ENCODE results near the gene PIEZO1.

Gene PIEZO1

DNA sequence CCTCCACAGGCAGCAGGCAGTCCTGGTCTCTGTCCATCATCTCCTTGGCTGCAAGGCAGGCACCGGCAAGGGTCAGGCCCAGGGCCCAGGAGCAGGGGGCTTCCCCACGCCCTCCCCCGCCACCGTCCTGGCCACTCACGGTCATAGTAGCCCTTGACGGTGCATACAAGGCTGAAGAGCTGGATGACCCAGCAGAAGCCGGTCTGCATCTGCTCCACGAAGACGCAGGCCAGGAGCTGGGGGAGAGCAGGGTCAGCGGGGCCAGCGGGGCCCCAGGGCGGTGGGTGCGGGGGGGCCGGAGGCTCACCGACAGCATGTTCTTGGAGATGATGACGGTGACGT, 58.6 kb downstream of the PIEZO1 start:
- Mint-ChIP-seq H3K4me1 (peaks cover 4% of the 10 kb centered on the region), H3K9me3 (no peaks in the 10 kb centered on the region), H3K36me3 (peaks cover 58% of the 10 kb centered on the region), H3K27ac (no peak overlapping the region), H3K27me3 (no peaks in the 10 kb centered on the region), H3K4me3 (no peak overlapping the region)
- ATAC-seq, result no peak

DNA sequence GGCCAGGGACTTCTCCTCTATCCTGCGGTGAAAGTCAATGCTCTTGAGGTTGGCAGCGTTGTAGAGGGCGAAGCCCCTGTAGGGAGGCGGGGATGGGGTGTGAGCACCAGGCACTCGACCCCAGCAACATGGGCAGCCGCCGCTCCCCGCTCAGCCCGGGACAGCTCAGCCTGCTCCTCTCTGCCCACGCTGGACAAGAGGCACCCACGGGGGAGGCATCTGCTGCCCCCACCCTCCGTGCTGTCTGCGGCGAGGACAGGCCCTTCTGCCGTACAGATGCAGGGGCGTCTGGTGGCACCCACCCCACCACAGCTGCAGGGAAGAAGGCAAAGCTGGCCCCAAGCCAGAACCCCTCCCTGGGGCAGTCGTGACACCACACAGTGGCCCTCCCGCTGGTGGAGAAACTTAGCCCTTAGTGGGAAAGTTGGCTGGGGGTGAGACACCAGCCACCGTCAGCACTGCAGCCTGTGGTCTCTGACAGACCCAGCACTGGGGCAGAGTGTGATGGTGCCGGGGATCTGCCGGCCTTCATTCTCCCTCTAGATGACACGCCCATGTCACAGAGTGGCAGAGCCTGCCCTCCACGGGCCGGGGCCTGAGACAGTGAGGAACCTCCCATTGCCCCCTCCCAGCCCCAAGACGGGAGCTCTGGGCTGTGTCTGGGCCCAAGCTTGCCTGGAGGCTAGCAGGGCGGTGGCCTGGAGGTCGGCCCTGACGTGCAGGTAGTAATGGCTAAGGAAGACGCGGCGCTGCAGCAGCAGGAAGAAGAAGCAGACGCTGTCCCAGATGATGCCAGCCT, 59.2 kb downstream of the PIEZO1 start:
- H3K4me1 Mint-ChIP-seq, result no peaks in the 10 kb centered on the region
- no peaks in the 10 kb centered on the region for H3K9me3 Mint-ChIP-seq
- peaks cover 59% of the 10 kb centered on the region for H3K36me3 Mint-ChIP-seq
- no peak for ATAC-seq
- H3K27me3 Mint-ChIP-seq, result no peaks in the 10 kb centered on the region
- no peak overlapping the region for H3K27ac Mint-ChIP-seq
- H3K4me3 Mint-ChIP-seq, result no peak overlapping the region

- H3K36me3 Mint-ChIP-seq, result peaks cover 66% of the 10 kb centered on the region
- H3K4me1 Mint-ChIP-seq, result no peaks in the 10 kb centered on the region
- ATAC-seq, result no peak
- H3K9me3 Mint-ChIP-seq, result no peaks in the 10 kb centered on the region
- no peak overlapping the region for H3K27ac Mint-ChIP-seq
- H3K4me3 Mint-ChIP-seq, result no peak overlapping the region
- no peaks in the 10 kb centered on the region for H3K27me3 Mint-ChIP-seq
Observed at GRCh38 chr16:88724855-88725555, 60.0 kb downstream of the PIEZO1 start.

GRCh38 chr16:88723911-88724310, 61.1 kb downstream of the PIEZO1 start:
- H3K27ac Mint-ChIP-seq, result no peak overlapping the region
- ATAC-seq, result no peak
- no peak overlapping the region for H3K4me3 Mint-ChIP-seq
- H3K27me3 Mint-ChIP-seq, result no peaks in the 10 kb centered on the region
- no peaks in the 10 kb centered on the region for H3K4me1 Mint-ChIP-seq
- peaks cover 72% of the 10 kb centered on the region for H3K36me3 Mint-ChIP-seq
- H3K9me3 Mint-ChIP-seq, result no peaks in the 10 kb centered on the region

DNA sequence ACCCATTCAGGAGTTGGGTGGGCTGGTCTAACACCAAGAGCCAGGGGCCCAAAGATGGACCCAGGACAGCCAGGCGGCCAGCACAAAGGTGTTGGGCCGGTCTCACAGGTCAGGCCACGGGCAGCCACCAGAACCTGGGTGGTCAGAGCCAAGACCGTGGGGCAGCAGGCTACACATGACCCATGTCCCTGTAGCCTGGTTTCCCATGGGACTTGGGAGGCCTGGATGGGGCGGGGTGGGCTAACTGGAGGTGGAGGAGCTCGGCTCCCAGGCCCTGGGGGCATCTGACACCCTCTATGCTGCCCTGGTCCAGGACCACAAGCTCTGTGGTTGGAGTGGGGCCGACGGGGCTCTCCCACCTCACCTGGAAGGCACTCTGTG, 61.5 kb downstream of the PIEZO1 start:
- no peak overlapping the region for H3K4me3 Mint-ChIP-seq
- ATAC-seq, result no peak
- H3K9me3 Mint-ChIP-seq, result no peaks in the 10 kb centered on the region
- H3K36me3 Mint-ChIP-seq, result peaks cover 72% of the 10 kb centered on the region
- no peaks in the 10 kb centered on the region for H3K4me1 Mint-ChIP-seq
- no peaks in the 10 kb centered on the region for H3K27me3 Mint-ChIP-seq
- H3K27ac Mint-ChIP-seq, result no peak overlapping the region

GRCh38 chr16:88722784-88723506, 62.1 kb downstream of the PIEZO1 start:
- Mint-ChIP-seq H3K4me3 (no peak overlapping the region), H3K27ac (no peak overlapping the region), H3K27me3 (no peaks in the 10 kb centered on the region), H3K4me1 (no peaks in the 10 kb centered on the region), H3K36me3 (peaks cover 76% of the 10 kb centered on the region), H3K9me3 (no peaks in the 10 kb centered on the region)
- no peak for ATAC-seq

DNA sequence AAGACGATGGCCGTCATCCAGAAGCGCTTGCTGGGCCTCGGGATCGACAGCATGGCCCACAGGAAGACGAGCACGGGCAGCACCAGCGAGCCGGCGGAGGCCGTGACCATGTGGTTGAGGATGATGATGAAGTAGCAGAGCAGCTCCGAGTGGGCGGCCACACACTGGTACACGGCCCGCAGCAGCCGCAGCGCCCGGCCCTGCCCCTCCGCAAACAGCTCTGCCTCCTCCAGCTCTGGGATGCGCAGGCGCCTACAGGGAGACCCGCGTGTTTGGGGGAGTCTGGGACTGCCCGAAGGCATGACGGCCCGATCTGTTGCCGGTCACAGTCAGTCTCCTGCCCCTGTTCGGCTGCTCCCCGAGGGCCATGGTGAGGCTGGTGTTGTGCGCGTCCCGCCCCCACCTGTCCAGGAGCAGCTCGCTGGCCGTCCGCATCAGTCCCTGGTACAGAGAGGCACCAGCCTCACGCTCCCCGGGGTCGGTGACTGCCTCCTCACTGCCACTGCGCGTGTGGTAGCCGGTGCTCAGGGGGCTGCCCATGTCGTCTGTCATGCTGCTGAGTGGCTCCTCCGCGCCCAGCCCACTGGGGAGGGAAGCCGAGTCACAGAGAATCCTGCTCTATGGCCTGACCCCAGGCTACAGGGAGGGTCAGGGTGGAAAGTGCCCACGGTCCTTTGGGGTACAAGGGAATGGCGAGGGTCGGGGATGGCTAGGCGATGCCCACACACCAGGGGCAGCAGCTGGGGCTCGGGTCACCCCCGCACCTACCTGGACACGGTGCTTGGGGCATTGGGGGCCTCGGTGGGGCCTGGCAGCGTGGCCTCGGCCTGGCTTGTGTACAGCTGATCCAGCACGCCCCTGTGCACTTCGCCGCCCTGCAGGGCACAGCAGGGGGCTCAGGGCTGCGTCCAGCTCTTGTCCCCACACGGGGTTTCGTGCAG, 62.9 kb downstream of the PIEZO1 start:
- no peaks in the 10 kb centered on the region for H3K9me3 Mint-ChIP-seq
- H3K27me3 Mint-ChIP-seq, result no peaks in the 10 kb centered on the region
- no peak overlapping the region for H3K4me3 Mint-ChIP-seq
- H3K27ac Mint-ChIP-seq, result no peak overlapping the region
- no peak for ATAC-seq
- peaks cover 80% of the 10 kb centered on the region for H3K36me3 Mint-ChIP-seq
- no peaks in the 10 kb centered on the region for H3K4me1 Mint-ChIP-seq

- H3K4me1 Mint-ChIP-seq, result no peaks in the 10 kb centered on the region
- H3K9me3 Mint-ChIP-seq, result no peaks in the 10 kb centered on the region
- no peak for ATAC-seq
- no peak overlapping the region for H3K4me3 Mint-ChIP-seq
- H3K27me3 Mint-ChIP-seq, result no peaks in the 10 kb centered on the region
- H3K36me3 Mint-ChIP-seq, result peaks cover 80% of the 10 kb centered on the region
- no peak overlapping the region for H3K27ac Mint-ChIP-seq
Observed at GRCh38 chr16:88721236-88721635, 63.8 kb downstream of the PIEZO1 start.

DNA sequence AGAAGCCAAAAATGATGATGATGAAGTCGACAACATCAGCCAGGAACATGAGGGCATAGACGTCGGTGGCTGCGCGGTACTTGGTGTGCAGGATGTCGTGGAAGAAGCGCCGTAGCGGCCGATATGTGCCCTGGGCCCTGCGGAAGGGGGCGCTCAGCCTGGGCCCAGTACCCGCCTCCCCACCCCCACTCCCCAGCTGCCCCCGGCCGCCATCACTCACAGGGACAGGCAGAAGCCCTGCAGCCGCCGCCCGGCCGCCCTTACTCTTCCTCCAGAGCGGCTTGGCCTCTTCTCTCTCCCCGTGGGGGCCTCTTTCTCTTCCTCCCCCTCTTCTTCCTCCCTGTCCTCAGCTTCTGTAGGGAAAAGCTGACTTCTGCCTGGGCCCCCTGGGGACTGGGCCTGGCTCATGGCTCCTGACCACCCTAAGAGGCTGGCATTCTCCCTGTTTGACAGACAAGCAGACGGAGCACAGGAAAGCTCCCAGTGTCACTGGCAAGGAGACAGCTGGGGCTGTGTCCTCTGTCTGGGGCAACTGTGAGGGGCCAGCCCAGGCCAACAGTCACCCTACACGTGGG, 64.5 kb downstream of the PIEZO1 start:
- ATAC-seq, result no peak
- H3K9me3 Mint-ChIP-seq, result no peaks in the 10 kb centered on the region
- peaks cover 82% of the 10 kb centered on the region for H3K36me3 Mint-ChIP-seq
- no peaks in the 10 kb centered on the region for H3K4me1 Mint-ChIP-seq
- no peak overlapping the region for H3K4me3 Mint-ChIP-seq
- H3K27ac Mint-ChIP-seq, result peak overlapping the region; percentile 57
- H3K27me3 Mint-ChIP-seq, result no peaks in the 10 kb centered on the region

- ATAC-seq, result no peak
- peaks cover 84% of the 10 kb centered on the region for H3K36me3 Mint-ChIP-seq
- no peaks in the 10 kb centered on the region for H3K27me3 Mint-ChIP-seq
- no peaks in the 10 kb centered on the region for H3K9me3 Mint-ChIP-seq
- no peak overlapping the region for H3K4me3 Mint-ChIP-seq
- no peaks in the 10 kb centered on the region for H3K4me1 Mint-ChIP-seq
- H3K27ac Mint-ChIP-seq, result peak overlapping the region; percentile 57
Observed at GRCh38 chr16:88719933-88720296, 65.1 kb downstream of the PIEZO1 start.

DNA sequence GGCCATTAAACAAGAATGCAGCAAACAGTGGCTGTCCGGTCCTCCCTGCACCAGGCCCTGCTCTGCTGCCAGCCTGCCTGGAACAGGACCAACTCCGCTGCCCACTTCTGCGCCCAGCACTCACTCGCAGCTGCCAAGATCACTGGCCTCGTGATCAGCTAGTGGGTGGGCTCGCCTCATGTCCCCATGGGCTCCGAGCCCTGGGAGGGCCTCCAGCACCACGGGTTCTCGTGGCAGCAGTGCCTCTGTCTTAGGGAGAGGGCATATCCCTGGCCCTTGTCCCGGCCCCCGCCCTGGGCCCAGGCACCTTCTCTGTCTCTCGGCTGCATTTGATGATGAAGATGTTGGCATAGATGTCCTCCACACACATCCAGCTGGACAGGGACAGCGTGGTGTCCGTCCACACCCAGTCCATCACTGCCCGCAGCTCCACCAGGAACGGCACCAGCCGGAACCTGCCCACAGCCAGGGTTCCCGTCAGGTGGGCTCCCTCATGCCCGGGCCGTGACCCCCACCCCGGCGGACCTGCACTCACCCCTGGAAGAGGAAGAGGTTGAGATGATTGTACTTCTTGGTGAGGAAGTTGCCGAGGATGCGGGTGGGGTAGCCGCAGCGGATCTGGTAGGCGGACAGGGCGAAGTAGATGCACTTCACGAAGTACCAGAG, 65.6 kb downstream of the PIEZO1 start:
- H3K9me3 Mint-ChIP-seq, result no peaks in the 10 kb centered on the region
- no peak overlapping the region for H3K27ac Mint-ChIP-seq
- H3K4me1 Mint-ChIP-seq, result no peaks in the 10 kb centered on the region
- no peaks in the 10 kb centered on the region for H3K27me3 Mint-ChIP-seq
- H3K36me3 Mint-ChIP-seq, result peaks cover 84% of the 10 kb centered on the region
- ATAC-seq, result no peak
- no peak overlapping the region for H3K4me3 Mint-ChIP-seq

DNA sequence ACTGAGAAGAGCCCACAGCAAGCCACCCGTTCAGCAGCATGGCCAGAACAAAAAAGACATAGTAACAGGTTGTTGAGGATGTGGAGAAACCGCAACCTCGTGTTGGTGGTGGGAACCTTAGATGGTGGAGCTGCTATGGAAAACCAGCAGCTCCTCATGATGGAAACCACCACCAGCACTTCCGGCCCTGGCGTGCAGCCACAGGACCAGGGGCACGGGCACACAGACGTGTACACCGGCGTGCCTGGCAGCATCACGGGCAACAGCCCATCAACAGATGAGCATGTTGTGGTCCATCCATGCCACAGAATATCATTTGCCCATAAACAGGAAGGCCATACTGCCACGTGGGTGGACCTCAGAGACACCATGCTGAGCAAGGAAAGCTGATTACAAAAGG, 66.8 kb downstream of the PIEZO1 start:
- no peaks in the 10 kb centered on the region for H3K9me3 Mint-ChIP-seq
- no peak overlapping the region for H3K27ac Mint-ChIP-seq
- H3K36me3 Mint-ChIP-seq, result peaks cover 74% of the 10 kb centered on the region
- no peaks in the 10 kb centered on the region for H3K27me3 Mint-ChIP-seq
- no peaks in the 10 kb centered on the region for H3K4me1 Mint-ChIP-seq
- H3K4me3 Mint-ChIP-seq, result no peak overlapping the region
- no peak for ATAC-seq

DNA sequence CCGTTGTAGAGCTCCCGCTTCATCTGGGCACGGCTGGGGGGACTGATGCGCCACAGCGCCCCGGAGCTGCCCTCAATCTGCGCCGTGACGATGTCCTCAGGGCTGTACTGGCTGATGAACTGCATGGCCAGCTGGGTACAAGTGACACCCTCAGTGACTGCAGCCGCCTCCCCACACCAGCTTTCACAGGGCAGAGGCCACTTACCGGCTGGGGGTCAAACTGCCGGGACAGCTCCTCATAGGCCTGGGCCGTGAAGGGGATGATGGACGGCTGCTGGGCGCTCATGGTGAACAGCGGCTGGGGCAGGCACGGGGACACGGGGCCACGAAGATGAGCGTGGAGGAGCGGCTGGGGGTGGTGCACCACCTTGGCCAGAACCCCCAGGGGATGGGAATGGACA, 68.4 kb downstream of the PIEZO1 start:
- peaks cover 4% of the 10 kb centered on the region for H3K4me1 Mint-ChIP-seq
- ATAC-seq, result no peak
- no peak overlapping the region for H3K4me3 Mint-ChIP-seq
- H3K36me3 Mint-ChIP-seq, result peaks cover 65% of the 10 kb centered on the region
- H3K9me3 Mint-ChIP-seq, result no peaks in the 10 kb centered on the region
- no peak overlapping the region for H3K27ac Mint-ChIP-seq
- H3K27me3 Mint-ChIP-seq, result no peaks in the 10 kb centered on the region

DNA sequence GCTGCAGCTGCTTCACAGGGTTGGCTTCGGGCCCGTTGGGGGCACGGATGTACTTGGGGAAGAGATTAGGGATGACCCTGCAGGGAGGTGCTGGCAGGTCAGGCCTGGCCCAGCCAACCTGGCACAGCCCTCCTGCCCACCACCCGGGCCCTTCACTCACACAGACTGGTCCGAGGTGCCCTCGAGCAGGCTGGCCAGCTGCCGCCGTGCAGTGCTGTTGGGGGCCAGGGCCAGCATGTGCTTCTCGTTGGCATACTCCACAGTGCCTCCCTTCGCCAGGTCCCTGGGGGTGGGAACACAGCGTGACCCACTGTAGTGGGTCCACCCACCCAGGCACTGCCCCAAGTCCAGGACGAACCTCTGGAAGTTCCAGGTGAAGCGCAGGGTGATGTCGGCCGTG, 68.8 kb downstream of the PIEZO1 start:
- Mint-ChIP-seq H3K4me1 (peaks cover 7% of the 10 kb centered on the region), H3K36me3 (peaks cover 61% of the 10 kb centered on the region), H3K4me3 (no peak overlapping the region), H3K9me3 (no peaks in the 10 kb centered on the region), H3K27me3 (no peaks in the 10 kb centered on the region), H3K27ac (no peak overlapping the region)
- ATAC-seq, result no peak
